ENCODE data around the gene IQSEC1.
"Not testable (repeated sequence)": the region's sequence is repeated elsewhere in the genome, so short reads cannot be mapped to it uniquely, and the experiment has no call there.

The IQSEC1 gene

GRCh38 chr3:12893247-12893646, 180.0 kb downstream of the IQSEC1 start:
- DNase-seq (ENCODE audit: low spot score) = no peak

- DNase-seq (ENCODE audit: low spot score) = no peak
Measured at GRCh38 chr3:12892840-12893189, 180.4 kb downstream of the IQSEC1 start.

GRCh38 chr3:12891985-12892839, 181.0 kb downstream of the IQSEC1 start:
- DNase-seq (ENCODE audit: low spot score) = peak; percentile 83

- DNase-seq (ENCODE audit: low spot score) = no peak
Measured at GRCh38 chr3:12891391-12891984, 181.7 kb downstream of the IQSEC1 start.

GRCh38 chr3:12890610-12891390, 182.4 kb downstream of the IQSEC1 start:
- no peak for DNase-seq (ENCODE audit: low spot score)

GRCh38 chr3:12886736-12887135, 186.5 kb downstream of the IQSEC1 start:
- DNase-seq (ENCODE audit: low spot score) = peak; percentile 30

GRCh38 chr3:12886106-12886679, 187.0 kb downstream of the IQSEC1 start:
- no peak for DNase-seq (ENCODE audit: low spot score)

GRCh38 chr3:12885583-12885930, 187.7 kb downstream of the IQSEC1 start:
- no peak for DNase-seq (ENCODE audit: low spot score)

- DNase-seq (ENCODE audit: low spot score) = no peak
Measured at GRCh38 chr3:12884790-12885582, 188.2 kb downstream of the IQSEC1 start.

- peak; percentile 87 for DNase-seq (ENCODE audit: low spot score)
Measured at GRCh38 chr3:12884186-12884680, 189.0 kb downstream of the IQSEC1 start.

- DNase-seq (ENCODE audit: low spot score) = no peak
Measured at GRCh38 chr3:12882336-12883310, 190.6 kb downstream of the IQSEC1 start.

GRCh38 chr3:12881858-12882257, 191.4 kb downstream of the IQSEC1 start:
- DNase-seq (ENCODE audit: low spot score) = not testable (repeated sequence)

- peak; percentile 57 for DNase-seq (ENCODE audit: low spot score)
Measured at GRCh38 chr3:12879191-12879815, 193.9 kb downstream of the IQSEC1 start.

- DNase-seq (ENCODE audit: low spot score) = not testable (repeated sequence)
Measured at GRCh38 chr3:12878758-12879157, 194.5 kb downstream of the IQSEC1 start.

- DNase-seq (ENCODE audit: low spot score) = no peak
Measured at GRCh38 chr3:12878141-12878574, 195.1 kb downstream of the IQSEC1 start.

- DNase-seq (ENCODE audit: low spot score) = no peak
Measured at GRCh38 chr3:12877040-12877439, 196.2 kb downstream of the IQSEC1 start.

GRCh38 chr3:12875857-12876836, 197.1 kb downstream of the IQSEC1 start:
- no peak for DNase-seq (ENCODE audit: low spot score)

GRCh38 chr3:12871404-12871983, 201.7 kb downstream of the IQSEC1 start:
- no peak for DNase-seq (ENCODE audit: low spot score)
